ENCODE measurements around the gene OR4F15.

- TF ChIP-seq NFIC (IDR thresholded peaks at IDR 0.05) (no peak), RAD21 (IDR thresholded peaks at IDR 0.05; ENCODE audit: low read depth) (no peak), EP300 (IDR thresholded peaks at IDR 0.05; ENCODE audit: borderline replicate concordance) (no peak), EGR1 (IDR thresholded peaks at IDR 0.05) (no peak), CEBPB (IDR thresholded peaks at IDR 0.05) (no peak), CREB1 (IDR thresholded peaks at IDR 0.05; ENCODE audit: low read depth) (no peak), TEAD4 (IDR thresholded peaks at IDR 0.05) (no peak), YY1 (IDR thresholded peaks at IDR 0.05; ENCODE audit: low read depth) (no peak), TAF1 (IDR thresholded peaks at IDR 0.05; ENCODE audit: low read depth) (no peak), FOXM1 (IDR thresholded peaks at IDR 0.05; ENCODE audit: borderline replicate concordance, low read depth) (no peak), ZBTB7A (IDR thresholded peaks at IDR 0.05; ENCODE audit: low read depth) (no peak), TCF12 (IDR thresholded peaks at IDR 0.05; ENCODE audit: low read depth) (no peak)
- TF ChIP-seq, protein P1, sequence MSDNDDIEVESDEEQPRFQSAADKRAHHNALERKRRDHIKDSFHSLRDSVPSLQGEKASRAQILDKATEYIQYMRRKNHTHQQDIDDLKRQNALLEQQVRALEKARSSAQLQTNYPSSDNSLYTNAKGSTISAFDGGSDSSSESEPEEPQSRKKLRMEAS (IDR thresholded peaks at IDR 0.05): no peak
- TF ChIP-seq, protein P2, sequence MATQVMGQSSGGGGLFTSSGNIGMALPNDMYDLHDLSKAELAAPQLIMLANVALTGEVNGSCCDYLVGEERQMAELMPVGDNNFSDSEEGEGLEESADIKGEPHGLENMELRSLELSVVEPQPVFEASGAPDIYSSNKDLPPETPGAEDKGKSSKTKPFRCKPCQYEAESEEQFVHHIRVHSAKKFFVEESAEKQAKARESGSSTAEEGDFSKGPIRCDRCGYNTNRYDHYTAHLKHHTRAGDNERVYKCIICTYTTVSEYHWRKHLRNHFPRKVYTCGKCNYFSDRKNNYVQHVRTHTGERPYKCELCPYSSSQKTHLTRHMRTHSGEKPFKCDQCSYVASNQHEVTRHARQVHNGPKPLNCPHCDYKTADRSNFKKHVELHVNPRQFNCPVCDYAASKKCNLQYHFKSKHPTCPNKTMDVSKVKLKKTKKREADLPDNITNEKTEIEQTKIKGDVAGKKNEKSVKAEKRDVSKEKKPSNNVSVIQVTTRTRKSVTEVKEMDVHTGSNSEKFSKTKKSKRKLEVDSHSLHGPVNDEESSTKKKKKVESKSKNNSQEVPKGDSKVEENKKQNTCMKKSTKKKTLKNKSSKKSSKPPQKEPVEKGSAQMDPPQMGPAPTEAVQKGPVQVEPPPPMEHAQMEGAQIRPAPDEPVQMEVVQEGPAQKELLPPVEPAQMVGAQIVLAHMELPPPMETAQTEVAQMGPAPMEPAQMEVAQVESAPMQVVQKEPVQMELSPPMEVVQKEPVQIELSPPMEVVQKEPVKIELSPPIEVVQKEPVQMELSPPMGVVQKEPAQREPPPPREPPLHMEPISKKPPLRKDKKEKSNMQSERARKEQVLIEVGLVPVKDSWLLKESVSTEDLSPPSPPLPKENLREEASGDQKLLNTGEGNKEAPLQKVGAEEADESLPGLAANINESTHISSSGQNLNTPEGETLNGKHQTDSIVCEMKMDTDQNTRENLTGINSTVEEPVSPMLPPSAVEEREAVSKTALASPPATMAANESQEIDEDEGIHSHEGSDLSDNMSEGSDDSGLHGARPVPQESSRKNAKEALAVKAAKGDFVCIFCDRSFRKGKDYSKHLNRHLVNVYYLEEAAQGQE (IDR thresholded peaks at IDR 0.05; ENCODE audit: low read depth): no peak
Observed at GRCh38 chr15:101852356-101852755, 40.4 kb downstream of the OR4F15 start.
